Measurements from ENCODE around the gene NOXA1.
"Not testable (repeated sequence)": the region's sequence is repeated elsewhere in the genome, so short reads cannot be mapped to it uniquely, and the experiment has no call there.

The NOXA1 gene

GRCh38 chr9:137402746-137403145, 20.4 kb upstream of the NOXA1 start:
- DNase-seq = no peak
- intact Hi-C loops (cut with DNase I) = no loop called here

- intact Hi-C loops (cut with DNase I) = no loop called here
- DNase-seq = peak in 1 of 10 donors; percentile 63
These were observed 19.9 kb upstream of the NOXA1 start for GRCh38 chr9:137403269-137403668.

DNA sequence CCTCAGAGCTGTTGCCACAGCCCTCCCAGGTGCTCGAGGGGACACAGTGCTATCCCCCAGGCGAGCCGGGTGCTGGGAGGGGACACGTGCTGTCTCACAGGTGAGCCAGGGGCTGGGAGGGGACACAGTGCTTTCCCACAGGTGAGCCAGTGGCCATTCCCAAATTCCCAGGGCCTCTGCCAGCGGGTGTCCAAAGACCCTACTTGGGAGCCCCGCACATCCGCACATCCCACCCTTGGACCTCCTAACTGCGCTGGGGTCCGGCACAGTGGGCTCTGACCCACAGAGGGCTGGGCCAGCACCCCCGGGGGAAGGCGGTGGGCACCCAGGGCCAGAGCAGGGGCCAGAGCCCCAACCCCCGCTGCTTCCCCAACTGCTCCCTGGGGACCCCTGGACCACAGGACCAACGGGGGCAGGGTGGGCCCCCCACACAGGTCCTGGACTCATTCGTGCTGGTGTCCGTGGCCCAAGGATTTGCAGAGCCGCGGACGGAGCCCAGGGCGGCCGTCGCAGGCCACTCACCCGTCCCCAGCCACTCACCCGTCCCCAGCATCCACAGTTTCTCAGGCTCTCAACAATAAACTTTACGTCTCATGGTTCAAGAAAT, 18.1 kb upstream of the NOXA1 start:
- DNase-seq = peak in 1 of 10 donors; percentile 81
- intact Hi-C loops (cut with DNase I) = no loop called here

GRCh38 chr9:137405677-137406081, 17.5 kb upstream of the NOXA1 start:
- DNase-seq = peak in 1 of 10 donors; percentile 67
- intact Hi-C loops (cut with DNase I) = loop anchor here (2.0 kb wide), 1 partner anchor 111 kb away; no protein-coding TSS in a partner anchor

DNA sequence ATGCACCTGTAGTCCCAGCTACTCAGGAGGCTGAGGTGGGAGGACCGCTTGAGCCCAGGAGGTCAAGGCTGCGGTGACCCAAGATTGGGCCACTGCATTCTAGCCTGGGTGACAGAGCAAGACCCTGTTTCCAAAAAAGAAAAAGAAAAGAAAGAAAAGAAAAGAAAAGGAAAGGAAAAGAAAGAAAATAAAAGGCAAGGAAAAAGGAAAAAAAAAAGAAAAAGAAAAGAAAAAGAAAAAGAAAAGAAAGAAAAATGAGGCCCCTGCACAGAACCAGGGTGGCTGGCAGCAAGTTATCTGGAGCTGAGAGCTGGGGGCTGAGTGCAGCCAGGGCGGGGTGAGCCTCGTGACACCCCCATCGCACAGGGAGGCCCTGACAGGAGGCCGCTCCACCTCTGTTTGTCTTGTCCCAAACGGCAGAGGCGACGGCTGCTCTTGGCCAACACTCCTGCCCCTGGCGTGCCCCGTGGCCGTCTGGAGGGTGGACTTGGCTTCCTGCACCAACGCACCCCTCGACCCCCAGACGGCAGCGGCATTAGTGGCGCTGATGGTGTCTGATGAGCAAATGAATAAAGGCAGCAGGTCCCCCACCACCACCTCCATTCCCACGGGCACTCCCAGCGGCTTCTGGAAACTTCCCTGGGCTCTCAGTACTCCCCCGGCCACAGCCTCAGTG, 17.0 kb upstream of the NOXA1 start:
- peak in 1 of 10 donors; percentile 80 for DNase-seq
- intact Hi-C loops (cut with DNase I) = loop anchor here (2.0 kb wide), 1 partner anchor 111 kb away; no protein-coding TSS in a partner anchor

- DNase-seq = peak in 9 of 10 donors; percentile 58 to 96 (median 71)
- intact Hi-C loops (cut with DNase I) = loop anchor here (2.0 kb wide), 1 partner anchor 112 kb away; no protein-coding TSS in a partner anchor
These were observed 16.2 kb upstream of the NOXA1 start for GRCh38 chr9:137406876-137407589.

GRCh38 chr9:137407590-137408300, 15.4 kb upstream of the NOXA1 start:
- intact Hi-C loops (cut with DNase I) = loop anchor here (2.0 kb wide), 1 partner anchor 113 kb away; no protein-coding TSS in a partner anchor
- peak in 5 of 10 donors; percentile 37 to 84 (median 54) for DNase-seq

DNA sequence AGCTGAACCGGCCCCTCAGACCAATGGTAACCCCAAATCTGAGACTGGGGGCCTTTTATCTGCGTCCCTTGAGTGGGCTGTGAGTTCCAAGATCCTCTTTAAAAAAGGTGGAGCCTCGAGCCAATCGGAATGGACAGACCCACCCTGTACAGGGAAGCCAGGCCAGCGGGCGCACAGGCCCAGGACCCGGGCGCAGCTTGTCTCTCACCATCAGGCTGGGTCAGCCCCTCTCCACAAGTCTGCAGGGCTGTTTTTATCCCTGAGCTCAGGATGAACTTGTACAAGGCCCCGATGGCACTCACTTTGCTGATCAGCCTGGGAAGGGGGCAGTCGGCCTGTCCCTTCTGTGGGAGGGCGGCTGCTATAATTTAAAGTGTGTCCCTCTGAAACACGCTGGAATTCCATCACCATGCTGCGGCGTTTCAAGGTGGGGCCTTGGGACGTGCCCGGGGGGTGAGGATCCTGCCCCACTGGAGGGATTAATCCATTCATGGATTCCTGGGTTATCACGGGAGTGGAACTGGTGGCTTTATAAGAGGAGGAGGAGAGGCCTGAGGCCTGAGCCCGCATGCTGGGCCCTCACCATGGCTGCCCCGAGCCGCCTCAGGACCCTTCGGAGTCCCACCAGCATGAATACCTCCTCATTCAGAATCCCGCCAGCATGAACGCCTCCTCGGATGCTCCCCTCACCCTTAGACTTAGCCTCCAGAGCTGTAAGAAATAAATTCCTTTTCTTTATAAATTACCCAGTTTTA, 14.4 kb upstream of the NOXA1 start:
- intact Hi-C loops (cut with DNase I) = no loop called here
- DNase-seq = peak in 1 of 10 donors; percentile 70

DNA sequence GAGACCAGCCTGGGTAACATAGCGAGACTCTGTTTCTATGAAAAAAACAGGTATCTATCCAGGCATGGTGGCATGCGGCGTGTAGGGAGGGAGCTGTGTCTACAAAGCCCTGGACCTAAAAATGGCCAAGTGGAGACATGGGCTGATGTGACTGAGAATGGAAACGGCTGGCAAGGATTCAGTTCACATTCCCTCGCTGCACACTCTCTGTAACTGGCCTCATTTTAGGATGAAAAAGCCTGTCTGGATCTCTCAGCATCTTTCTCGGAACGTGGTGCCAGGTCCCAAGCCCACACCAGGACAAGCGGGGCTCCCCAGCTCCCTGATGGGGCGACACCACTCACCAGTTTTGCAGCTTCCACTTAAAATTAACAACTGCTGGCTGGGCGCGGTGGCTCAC, 13.7 kb upstream of the NOXA1 start:
- intact Hi-C loops (cut with DNase I) = no loop called here
- peak in 5 of 10 donors; percentile 31 to 88 (median 54) for DNase-seq

- DNase-seq = peak in 1 of 10 donors; percentile 61
- intact Hi-C loops (cut with DNase I) = not testable (repeated sequence)
These were observed 12.8 kb upstream of the NOXA1 start for GRCh38 chr9:137410236-137410890.

DNA sequence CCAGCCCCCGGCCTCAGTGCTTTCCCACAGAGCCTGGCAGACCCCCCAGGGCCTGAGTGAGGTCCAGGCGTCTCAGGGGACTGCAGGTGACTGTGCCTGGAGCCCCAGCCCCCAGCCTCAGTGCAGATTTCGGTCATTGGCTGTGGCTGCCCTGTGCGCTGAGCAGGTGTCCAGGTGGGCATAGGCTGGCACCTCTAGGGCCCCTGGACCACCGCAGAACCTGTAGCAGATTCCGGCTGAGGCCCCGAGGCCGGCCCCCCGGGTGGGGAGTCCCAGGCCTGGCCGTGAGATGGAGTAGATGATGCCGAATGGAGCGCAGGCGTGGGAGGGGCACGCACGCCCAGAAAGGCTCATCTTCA, 12.3 kb upstream of the NOXA1 start:
- intact Hi-C loops (cut with DNase I) = no loop called here
- DNase-seq = peak in 2 of 10 donors; percentile 74 to 81

GRCh38 chr9:137411260-137411644, 11.9 kb upstream of the NOXA1 start:
- intact Hi-C loops (cut with DNase I) = no loop called here
- no peak for DNase-seq

- intact Hi-C loops (cut with DNase I) = no loop called here
- peak in 2 of 10 donors; percentile 75 to 84 for DNase-seq
These were observed 11.4 kb upstream of the NOXA1 start for GRCh38 chr9:137411645-137412380.

- DNase-seq = peak in 2 of 10 donors; percentile 74 to 76
- intact Hi-C loops (cut with DNase I) = no loop called here
These were observed 10.8 kb upstream of the NOXA1 start for GRCh38 chr9:137412431-137412830.

GRCh38 chr9:137415451-137415850, 7.7 kb upstream of the NOXA1 start:
- intact Hi-C loops (cut with DNase I) = no loop called here
- peak in 3 of 10 donors; percentile 16 to 62 (median 16) for DNase-seq

GRCh38 chr9:137416006-137416562, 7.1 kb upstream of the NOXA1 start:
- DNase-seq = peak in 3 of 10 donors; percentile 65 to 80 (median 71)
- intact Hi-C loops (cut with DNase I) = no loop called here

- intact Hi-C loops (cut with DNase I) = no loop called here
- peak in 3 of 10 donors; percentile 59 to 83 (median 73) for DNase-seq
These were observed 6.5 kb upstream of the NOXA1 start for GRCh38 chr9:137416563-137417151.
